Measurements from ENCODE around the gene HCFC1.

DNA sequence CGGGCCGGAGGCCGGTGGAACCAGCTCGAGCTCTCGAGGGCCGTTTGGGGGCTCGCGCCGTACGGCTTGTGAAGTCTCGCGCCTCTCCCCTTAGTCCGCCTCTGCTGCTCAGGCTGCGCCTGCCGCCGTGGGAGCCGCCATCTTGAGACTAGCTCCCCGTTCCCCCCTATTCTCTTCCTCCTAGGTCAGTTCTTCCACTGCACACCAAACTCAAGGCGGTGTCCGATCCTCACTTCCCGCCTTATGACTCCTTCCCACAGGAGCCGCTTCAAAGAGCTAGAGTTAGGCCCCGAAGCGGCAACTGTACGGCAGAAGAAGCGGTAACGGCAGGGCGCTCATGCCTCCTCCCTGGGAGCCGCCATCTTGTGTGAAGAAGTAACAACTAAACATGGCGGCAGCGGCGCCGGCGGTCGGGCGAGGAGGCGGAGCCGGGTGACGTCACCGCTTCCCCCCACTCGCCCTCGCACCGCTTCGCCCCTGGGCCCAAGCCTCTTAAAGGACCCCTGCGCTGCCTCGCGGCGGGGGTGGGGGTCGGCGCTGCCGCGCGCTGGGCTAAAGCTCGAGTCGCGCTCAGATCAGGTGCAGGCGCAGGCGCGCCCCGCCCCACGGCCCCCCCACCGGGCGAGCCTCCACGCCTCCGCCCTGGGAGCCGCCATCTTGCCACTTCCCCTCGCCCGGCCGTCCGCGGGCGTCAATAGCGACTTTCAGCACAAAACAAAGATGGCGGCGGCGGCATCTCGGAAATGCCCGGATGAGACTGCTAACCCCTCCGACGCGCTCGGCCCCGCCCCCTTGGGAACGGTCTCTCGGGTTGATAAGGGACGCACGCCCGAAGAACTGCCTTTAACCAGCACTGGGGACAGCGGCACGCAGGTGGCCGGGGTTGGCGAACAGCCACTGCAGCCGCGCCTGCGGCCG, at the start of gene HCFC1:
- no peak for TF ChIP-seq CTCF (IDR thresholded peaks at IDR 0.05; ENCODE audit: poor library complexity)
- no peak for TF ChIP-seq EZH2 (IDR thresholded peaks at IDR 0.05; ENCODE audit: borderline replicate concordance)

Data from hepatocyte (in vitro differentiated cells).